C4-2B (cell line): Measurements from ENCODE around the gene ZDHHC7.
"Not testable (repeated sequence)": the region's sequence is repeated elsewhere in the genome, so short reads cannot be mapped to it uniquely, and the experiment has no call there.

Experiments used
- H3K27ac ChIP-seq: fragments of 450-650 bp; 2 replicates; pipeline ENCODE4 v1.5.1; 2017
- ZFX ChIP-seq: fragments of 450-650 bp; IDR thresholded peaks from 2 replicates; pipeline ENCODE4 v1.6.1; 2017
- TF ChIP-seq, protein P1 (sequence below): fragments of 450-650 bp; conservative IDR thresholded peaks from 2 replicates; pipeline ENCODE4 v1.5.1; 2017; ENCODE audit warnings: mild to moderate bottlenecking

Gene ZDHHC7

DNA sequence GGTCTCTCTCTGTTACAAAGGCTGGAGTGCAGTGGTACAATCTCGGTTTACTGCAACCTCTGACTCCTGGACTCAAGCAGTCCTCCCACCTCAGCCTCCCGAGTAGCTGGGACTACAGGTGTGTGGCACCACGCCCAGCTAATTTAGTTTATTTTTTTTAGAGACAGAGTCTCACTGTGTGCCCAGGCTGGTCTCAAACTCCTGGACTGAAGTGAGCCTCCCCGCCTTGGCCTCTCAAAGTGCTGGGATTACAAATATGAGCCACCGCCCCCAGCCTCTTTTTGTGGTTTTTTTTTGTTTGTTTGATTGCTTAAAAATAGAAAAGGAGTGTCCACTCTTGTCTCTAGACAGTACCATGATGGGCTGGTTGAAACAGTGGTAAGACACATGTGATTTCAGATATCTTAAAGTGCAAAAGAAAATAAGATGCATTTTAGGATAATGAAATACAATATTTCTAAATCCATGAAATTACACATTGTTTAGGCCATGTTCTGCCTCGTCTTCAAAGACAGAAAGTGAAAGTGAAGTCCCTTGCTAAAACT lies 43.7 kb upstream of the ZDHHC7 start:
- no peak overlapping the region for H3K27ac ChIP-seq
- TF ChIP-seq, protein P1, sequence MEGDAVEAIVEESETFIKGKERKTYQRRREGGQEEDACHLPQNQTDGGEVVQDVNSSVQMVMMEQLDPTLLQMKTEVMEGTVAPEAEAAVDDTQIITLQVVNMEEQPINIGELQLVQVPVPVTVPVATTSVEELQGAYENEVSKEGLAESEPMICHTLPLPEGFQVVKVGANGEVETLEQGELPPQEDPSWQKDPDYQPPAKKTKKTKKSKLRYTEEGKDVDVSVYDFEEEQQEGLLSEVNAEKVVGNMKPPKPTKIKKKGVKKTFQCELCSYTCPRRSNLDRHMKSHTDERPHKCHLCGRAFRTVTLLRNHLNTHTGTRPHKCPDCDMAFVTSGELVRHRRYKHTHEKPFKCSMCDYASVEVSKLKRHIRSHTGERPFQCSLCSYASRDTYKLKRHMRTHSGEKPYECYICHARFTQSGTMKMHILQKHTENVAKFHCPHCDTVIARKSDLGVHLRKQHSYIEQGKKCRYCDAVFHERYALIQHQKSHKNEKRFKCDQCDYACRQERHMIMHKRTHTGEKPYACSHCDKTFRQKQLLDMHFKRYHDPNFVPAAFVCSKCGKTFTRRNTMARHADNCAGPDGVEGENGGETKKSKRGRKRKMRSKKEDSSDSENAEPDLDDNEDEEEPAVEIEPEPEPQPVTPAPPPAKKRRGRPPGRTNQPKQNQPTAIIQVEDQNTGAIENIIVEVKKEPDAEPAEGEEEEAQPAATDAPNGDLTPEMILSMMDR = no peak
- no peak for TF ChIP-seq ZFX

DNA sequence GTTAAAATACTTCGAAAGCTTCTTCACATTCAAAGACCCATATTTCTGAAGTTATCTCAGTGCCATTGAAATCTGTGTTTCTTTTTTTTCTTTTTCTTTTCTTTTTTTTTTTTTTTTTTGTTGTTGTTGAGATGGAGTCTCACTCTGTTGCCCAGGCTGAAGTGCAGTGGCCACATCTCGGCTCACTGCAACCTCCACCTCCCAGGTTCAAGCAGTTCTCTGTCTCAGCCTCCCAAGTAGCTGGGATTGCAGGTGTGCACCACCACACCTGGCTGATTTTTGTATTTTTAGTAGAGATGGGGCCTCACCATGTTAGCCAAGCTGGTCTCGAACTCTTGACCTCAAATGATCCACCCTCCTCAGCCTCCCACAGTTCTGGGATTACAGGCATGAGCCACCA lies 43.0 kb upstream of the ZDHHC7 start:
- not testable (repeated sequence) for H3K27ac ChIP-seq

DNA sequence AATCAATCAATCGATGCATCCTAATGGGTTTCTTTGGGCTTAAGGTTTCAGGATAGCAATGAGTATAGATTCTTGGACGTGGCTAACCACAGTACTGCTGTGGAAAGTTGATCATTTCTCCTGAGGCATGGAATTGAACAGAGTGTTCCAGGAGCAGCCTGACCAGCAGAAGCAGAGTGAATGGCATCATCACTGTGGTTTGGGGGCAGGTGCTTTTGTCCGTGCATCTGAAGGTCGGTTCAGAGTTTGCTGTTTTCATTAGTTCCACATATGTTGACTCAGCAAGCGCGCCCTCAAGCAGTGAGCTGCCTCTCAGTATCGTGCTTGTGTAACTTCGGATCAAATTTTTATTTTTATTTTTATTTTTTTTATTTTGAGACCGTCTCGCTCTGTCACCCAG lies 41.2 kb upstream of the ZDHHC7 start:
- H3K27ac ChIP-seq = no peak overlapping the region
- TF ChIP-seq, protein P1 = no peak
- TF ChIP-seq ZFX = no peak

DNA sequence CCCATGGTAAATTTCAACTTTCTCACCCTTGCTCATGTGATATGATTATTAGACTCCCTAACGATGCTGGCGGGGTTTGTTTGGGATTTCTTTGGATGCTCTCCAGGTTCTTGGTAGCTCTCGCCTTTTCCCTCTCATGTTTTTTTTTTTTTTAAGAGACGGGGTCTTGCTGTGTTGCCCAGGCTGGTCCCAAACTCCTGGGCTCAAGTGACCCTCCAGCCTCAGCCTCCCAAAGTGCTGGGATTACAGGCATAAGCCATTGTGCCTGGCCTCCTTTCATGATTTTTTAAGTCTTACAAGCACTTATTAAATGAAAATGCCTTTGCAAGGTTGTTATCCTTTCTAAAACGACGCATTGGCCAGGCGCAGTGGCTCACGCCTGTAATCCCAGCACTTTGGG lies 40.3 kb upstream of the ZDHHC7 start:
- TF ChIP-seq, protein P1 = no peak
- TF ChIP-seq ZFX = no peak
- H3K27ac ChIP-seq = no peak overlapping the region

DNA sequence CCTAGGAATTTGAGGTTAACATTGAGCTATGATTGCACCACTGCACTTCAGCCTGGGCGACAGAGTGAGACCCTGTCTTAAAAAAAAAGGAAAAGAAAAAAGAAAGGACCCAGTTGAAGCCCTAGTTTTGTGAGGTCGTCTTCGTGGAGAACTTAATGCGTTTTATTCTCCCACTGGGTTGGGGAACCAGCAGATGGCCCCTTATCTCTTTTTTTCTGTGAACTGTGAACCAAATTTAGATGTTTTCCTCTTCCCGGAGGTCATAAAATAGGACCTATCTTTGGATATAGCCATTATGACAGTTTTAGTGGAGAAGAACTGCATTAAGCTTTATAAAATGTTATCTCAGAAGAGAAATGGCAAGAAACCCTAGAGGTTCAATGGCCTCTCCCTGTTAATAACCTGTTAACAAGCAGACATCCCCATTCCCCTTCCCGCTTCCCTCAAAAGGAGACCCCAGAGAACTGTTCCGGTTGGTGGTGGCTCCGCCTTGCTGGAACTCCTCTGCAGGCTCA lies 39.8 kb upstream of the ZDHHC7 start:
- H3K27ac ChIP-seq = no peak overlapping the region
- TF ChIP-seq ZFX = no peak
- TF ChIP-seq, protein P1 = no peak

DNA sequence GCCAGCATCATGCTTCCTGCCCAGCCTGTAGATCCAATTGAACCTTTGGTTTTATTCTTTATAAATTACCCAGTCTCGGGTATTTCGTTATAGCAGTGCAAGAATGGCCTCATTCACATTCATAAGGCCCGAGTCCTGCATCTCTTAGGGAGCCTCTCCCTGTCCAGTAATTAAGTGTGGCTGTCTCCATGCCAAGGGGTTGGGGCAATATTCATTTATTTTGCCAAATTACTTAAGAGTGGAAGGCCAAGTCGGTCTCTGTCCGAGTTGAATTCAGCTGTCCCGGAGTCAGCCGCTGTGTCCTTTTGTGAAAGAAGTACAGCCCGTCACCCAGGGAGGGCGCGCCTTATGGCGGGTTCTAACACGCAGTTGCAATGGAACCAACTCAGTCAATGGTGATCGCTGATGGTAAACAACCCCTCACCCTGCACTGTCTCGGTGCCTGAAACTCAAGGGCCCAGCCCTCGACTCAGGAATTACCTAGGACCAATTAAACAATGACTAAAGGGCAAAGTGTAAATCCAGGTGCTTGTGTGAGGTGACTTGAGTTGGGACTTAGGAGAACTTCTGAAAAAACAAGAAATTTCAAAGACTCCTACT lies 38.5 kb upstream of the ZDHHC7 start:
- H3K27ac ChIP-seq = no peak overlapping the region
- TF ChIP-seq, protein P1 = no peak
- no peak for TF ChIP-seq ZFX

DNA sequence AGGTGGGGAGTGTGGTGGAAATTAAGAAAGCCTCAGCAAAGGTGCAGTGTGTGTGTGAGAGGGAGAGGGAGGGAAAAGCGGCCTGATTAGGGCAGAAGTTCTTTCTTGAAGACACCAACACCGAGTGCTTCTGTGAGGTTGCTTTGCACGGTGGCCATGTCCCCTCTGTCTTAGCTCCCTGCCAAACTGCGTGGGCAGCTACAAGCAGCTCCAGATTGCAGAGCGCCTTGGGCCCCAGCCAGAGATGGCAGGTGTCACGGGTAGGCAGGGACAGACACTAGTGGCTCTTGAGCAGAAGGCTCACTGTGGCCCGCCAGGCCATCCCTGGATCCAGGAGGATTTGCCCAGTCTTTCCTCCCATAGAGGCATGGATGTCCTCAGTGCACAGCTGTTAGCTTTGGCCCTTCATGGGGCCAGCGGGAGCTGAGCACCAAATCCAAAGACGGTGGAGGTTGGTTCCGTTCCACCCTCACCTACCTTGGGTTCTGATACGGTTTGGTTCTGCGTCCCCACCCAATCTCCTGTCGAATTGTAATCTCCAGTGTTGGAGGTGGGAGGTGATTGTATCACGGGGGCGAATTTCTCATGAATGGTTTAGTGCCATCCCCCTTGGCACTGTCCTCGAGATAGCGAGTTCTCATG lies 37.7 kb upstream of the ZDHHC7 start:
- no peak overlapping the region for H3K27ac ChIP-seq
- no peak for TF ChIP-seq ZFX
- TF ChIP-seq, protein P1 = no peak
